Fibroblast of lung (primary cell): ENCODE measurements around the gene PYGO2. TPM values are rescaled to one million over a fixed set of nuclear protein-coding genes. Genes with fewer than 3 reads are reported as not detected.

Experiments used
- DNase-seq, 2 donors: peaks; one replicate each; pipeline versions ENCODE4 v3.0.0 to v3.0.0-alpha.2; 2010; ENCODE audit warnings: low read depth in 2 of 2
- H2AFZ ChIP-seq: 2 replicates; pipeline ENCODE4 v1.5.1; 2012; ENCODE audit warnings: low read length, control low read depth, inconsistent platforms
- H3K27ac ChIP-seq: 2 replicates; pipeline ENCODE4 v1.5.1; 2011; ENCODE audit warnings: low read length, control low read depth; ENCODE audit not compliant: insufficient read depth
- H3K27me3 ChIP-seq: 2 replicates; pipeline ENCODE4 v1.5.1; 2011; ENCODE audit warnings: mild to moderate bottlenecking, low read length; ENCODE audit not compliant: control insufficient read depth, insufficient read depth
- H3K36me3 ChIP-seq: 2 replicates; pipeline ENCODE4 v1.5.1; 2011; ENCODE audit warnings: low read length; ENCODE audit not compliant: control insufficient read depth, insufficient read depth
- H3K4me1 ChIP-seq: 2 replicates; pipeline ENCODE4 v1.5.1; 2011; ENCODE audit warnings: low read length; ENCODE audit not compliant: control insufficient read depth, insufficient read depth; ENCODE audit errors: extremely low read depth
- H3K4me2 ChIP-seq: 2 replicates; pipeline ENCODE4 v1.5.1; 2011; ENCODE audit warnings: low read length, control low read depth; ENCODE audit not compliant: insufficient read depth; ENCODE audit errors: extremely low read depth
- H3K4me3 ChIP-seq, 4 experiments: fragments of 200-600 bp in 1 of 4; sonication (generic) in 1 of 4; replicated peaks in 1 of 4; 2 replicates each; pipeline ENCODE4 v1.5.1; 2011 to 2016; ENCODE audit warnings: low read length in 4 of 4, low read depth in 3 of 4, mild to moderate bottlenecking in 3 of 4, control low read depth in 2 of 4, inconsistent platforms in 1 of 4, mixed read lengths in 1 of 4; ENCODE audit not compliant: insufficient read depth in 1 of 4; ENCODE audit errors: control extremely low read depth in 1 of 4
- H3K79me2 ChIP-seq: 2 replicates; pipeline ENCODE4 v1.5.1; 2012; ENCODE audit warnings: mild to moderate bottlenecking, low read length, inconsistent platforms; ENCODE audit not compliant: control insufficient read depth, insufficient read depth
- H3K9ac ChIP-seq: 2 replicates; pipeline ENCODE4 v1.5.1; 2011; ENCODE audit warnings: mild to moderate bottlenecking, low read length, control low read depth; ENCODE audit not compliant: insufficient read depth
- H3K9me3 ChIP-seq: 2 replicates; pipeline ENCODE4 v1.5.1; 2012; ENCODE audit warnings: low read depth, low read length; ENCODE audit not compliant: control insufficient read depth, insufficient read depth
- H4K20me1 ChIP-seq: 2 replicates; pipeline ENCODE4 v1.5.1; 2011; ENCODE audit warnings: low read length; ENCODE audit not compliant: control insufficient read depth, insufficient read depth; ENCODE audit errors: extremely low read depth
- EZH2 ChIP-seq: IDR thresholded peaks from 2 replicates; pipeline ENCODE4 v1.5.1; 2012; ENCODE audit warnings: low read length, control low read depth, mild to moderate bottlenecking; ENCODE audit errors: missing control alignments
- polyA plus RNA-seq, 2 donors: library from polyadenylated mRNA; depleted of rRNA in 1 of 2; stranded (reverse) in 1 of 2; unstranded in 1 of 2; fragments of >200 nt; gene quantifications; 2 replicates each; pipeline ENCODE4 v1.2.1, GENCODE V29; 2011 to 2012; ENCODE audit warnings: missing spikeins in 1 of 2
- total RNA-seq: library from RNA; depleted of rRNA; stranded (reverse); fragments of >200 nt; gene quantifications from 2 replicates; pipeline ENCODE4 v1.2.1, GENCODE V29; 2014
- TF ChIP-seq, protein P1 (sequence below), 2 donors: IDR thresholded peaks in 1 of 2; conservative IDR thresholded peaks in 1 of 2; 1 replicate in 1 of 2; 2 replicates in 1 of 2; pipeline ENCODE4 v1.5.1; 2011 to 2012; ENCODE audit warnings: low read length in 2 of 2, control low read depth in 1 of 2, inconsistent platforms in 1 of 2, low read depth in 1 of 2, mild to moderate bottlenecking in 1 of 2

The PYGO2 gene
- total and polyA plus RNA-seq, 2 donors (not counting 1 experiment from before 2014, with no cell fraction given) = 15.3 to 28.1 TPM

DNA sequence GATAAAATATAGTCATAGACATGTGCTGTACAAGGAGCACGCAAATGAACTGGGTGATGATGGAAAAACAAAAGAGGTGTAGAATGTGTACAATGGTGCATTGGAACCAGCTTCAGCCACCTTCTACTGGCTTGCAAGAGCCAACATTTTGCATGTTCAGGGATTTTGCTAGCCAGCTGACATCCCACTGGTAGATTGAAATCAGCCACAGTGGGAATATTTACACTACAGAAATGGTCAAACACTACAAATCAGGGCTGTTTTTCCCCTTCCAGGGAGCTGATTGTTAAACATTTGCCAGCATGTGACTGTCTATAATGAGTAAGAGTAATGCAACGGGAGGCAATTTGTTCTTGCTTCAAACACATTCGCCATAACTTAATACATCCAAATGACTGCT is 48.3 kb downstream of the PYGO2 start:
- no peak overlapping the region for H3K4me3 ChIP-seq
- H2AFZ ChIP-seq = no peak overlapping the region
- H3K4me2 ChIP-seq = no peak overlapping the region
- no peak overlapping the region for H3K27ac ChIP-seq
- H4K20me1 ChIP-seq = no peaks in the 10 kb centered on the region
- no peak for DNase-seq
- no peaks in the 10 kb centered on the region for H3K36me3 ChIP-seq
- H3K9me3 ChIP-seq = no peaks in the 10 kb centered on the region
- H3K4me1 ChIP-seq = no peaks in the 10 kb centered on the region
- TF ChIP-seq EZH2 = no peak
- TF ChIP-seq, protein P1, sequence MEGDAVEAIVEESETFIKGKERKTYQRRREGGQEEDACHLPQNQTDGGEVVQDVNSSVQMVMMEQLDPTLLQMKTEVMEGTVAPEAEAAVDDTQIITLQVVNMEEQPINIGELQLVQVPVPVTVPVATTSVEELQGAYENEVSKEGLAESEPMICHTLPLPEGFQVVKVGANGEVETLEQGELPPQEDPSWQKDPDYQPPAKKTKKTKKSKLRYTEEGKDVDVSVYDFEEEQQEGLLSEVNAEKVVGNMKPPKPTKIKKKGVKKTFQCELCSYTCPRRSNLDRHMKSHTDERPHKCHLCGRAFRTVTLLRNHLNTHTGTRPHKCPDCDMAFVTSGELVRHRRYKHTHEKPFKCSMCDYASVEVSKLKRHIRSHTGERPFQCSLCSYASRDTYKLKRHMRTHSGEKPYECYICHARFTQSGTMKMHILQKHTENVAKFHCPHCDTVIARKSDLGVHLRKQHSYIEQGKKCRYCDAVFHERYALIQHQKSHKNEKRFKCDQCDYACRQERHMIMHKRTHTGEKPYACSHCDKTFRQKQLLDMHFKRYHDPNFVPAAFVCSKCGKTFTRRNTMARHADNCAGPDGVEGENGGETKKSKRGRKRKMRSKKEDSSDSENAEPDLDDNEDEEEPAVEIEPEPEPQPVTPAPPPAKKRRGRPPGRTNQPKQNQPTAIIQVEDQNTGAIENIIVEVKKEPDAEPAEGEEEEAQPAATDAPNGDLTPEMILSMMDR (conservative IDR thresholded peaks at IDR 0.05 in 1 of 2, IDR thresholded peaks at IDR 0.05 in 1 of 2; ENCODE audit: low read depth in 1 of 2, low read length in 2 of 2) = no peak
- no peaks in the 10 kb centered on the region for H3K79me2 ChIP-seq
- H3K27me3 ChIP-seq = no peaks in the 10 kb centered on the region
- no peak overlapping the region for H3K9ac ChIP-seq

DNA sequence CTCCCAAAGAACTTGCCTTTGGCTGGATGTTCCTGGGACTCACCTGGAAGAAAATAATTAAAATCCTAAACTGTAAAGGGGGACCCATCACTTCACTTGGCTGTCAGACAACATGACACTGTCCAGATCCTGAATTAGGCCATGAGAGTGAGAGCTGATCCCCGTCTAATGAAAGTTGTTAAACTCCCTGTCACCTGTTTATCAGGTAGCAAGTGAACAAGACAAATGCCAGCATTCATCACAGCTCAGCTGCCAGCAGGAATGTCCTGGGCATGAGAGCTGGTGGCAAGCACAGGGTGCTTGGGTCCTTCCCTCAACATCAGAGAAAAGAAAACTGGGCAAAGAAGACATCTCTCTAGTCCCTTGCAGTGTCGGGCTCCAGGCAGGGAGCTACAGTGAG is 48.8 kb downstream of the PYGO2 start:
- Histone ChIP-seq H3K4me1 (no peaks in the 10 kb centered on the region), H3K4me2 (no peak overlapping the region), H3K27ac (no peak overlapping the region), H3K79me2 (no peaks in the 10 kb centered on the region), H3K36me3 (no peaks in the 10 kb centered on the region), H4K20me1 (no peaks in the 10 kb centered on the region), H2AFZ (no peak overlapping the region), H3K4me3 (no peak overlapping the region), H3K27me3 (no peaks in the 10 kb centered on the region), H3K9me3 (no peaks in the 10 kb centered on the region), H3K9ac (no peak overlapping the region)
- TF ChIP-seq EZH2 = no peak
- no peak for DNase-seq

DNA sequence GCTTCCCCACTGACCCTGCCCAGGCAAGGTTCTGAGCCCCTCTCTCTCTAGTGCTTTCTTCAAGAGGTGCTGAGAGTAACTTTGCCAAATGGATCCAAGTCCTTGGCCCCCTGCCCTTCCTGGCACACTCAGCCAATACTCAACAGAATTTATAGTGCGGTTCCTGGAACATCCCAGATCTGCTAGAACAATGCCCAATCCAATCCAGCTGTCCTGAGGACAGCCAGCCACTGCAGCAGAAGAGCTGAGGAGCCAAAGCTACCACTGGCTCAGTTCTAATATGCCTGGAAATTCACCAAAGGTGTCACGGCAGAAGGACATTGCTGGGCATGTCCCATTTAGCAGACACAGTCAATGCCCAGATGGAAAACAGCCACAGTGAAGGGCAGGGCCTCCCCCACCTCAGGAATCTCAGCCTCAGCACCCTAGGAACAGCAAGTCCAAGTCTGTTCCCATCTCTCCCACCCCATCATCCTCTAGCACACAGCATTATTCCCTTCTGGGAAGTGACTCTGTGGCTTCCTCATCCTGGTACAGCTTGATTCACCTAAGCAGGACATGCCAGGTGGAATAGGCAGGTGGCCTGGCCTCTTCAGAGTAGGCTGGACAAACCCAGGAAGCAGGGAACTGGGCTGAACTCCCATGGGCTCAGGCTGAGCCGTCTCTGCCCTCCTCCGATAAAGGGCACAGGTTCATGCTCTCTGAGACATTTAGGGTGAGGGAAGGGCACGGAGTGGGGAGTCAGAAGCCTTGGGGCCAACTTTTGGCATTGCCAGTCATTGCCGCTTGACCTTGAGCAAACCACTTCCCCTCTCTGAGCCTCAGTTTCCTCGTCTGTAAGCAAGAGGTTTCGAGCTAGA is 49.7 kb downstream of the PYGO2 start:
- TF ChIP-seq EZH2 = no peak
- TF ChIP-seq, protein P1 (conservative IDR thresholded peaks at IDR 0.05 in 1 of 2, IDR thresholded peaks at IDR 0.05 in 1 of 2; ENCODE audit: low read depth in 1 of 2, low read length in 2 of 2) = no peak
- no peak overlapping the region for H3K4me3 ChIP-seq

More for the DNA sequence above, 49.7 kb downstream of the PYGO2 start:
- no peak overlapping the region for H2AFZ ChIP-seq
- no peaks in the 10 kb centered on the region for H3K27me3 ChIP-seq
- no peaks in the 10 kb centered on the region for H3K79me2 ChIP-seq
- no peaks in the 10 kb centered on the region for H3K36me3 ChIP-seq
- no peak for DNase-seq
- H3K4me2 ChIP-seq = no peak overlapping the region
- H3K4me1 ChIP-seq = no peaks in the 10 kb centered on the region
- no peaks in the 10 kb centered on the region for H3K9me3 ChIP-seq
- H3K27ac ChIP-seq = no peak overlapping the region
- no peaks in the 10 kb centered on the region for H4K20me1 ChIP-seq
- no peak overlapping the region for H3K9ac ChIP-seq
